Neural crest cell (in vitro differentiated cells): ENCODE data around the gene TCFL5. TPM values are rescaled to one million over a fixed set of nuclear protein-coding genes. Genes with fewer than 3 reads are reported as not detected.

Experiments
- DNase-seq: peaks from one replicate; pipeline ENCODE4 v3.0.0; 2021; ENCODE audit warnings: low read depth, mixed read lengths, low spot score
- H3K27ac Mint-ChIP-seq: one replicate; pipeline ENCODE4 v1.8.0; 2021; ENCODE audit warnings: mild to moderate bottlenecking, mixed read lengths; ENCODE audit not compliant: unreplicated experiment
- H3K27me3 Mint-ChIP-seq: 2 replicates; pipeline ENCODE4 v1.8.0; 2021; ENCODE audit warnings: low read depth, mild to moderate bottlenecking, mixed read lengths
- H3K36me3 Mint-ChIP-seq: 2 replicates; pipeline ENCODE4 v1.8.0; 2021; ENCODE audit warnings: low read depth, mild to moderate bottlenecking, mixed read lengths
- H3K4me1 Mint-ChIP-seq: 2 replicates; pipeline ENCODE4 v1.8.0; 2021; ENCODE audit warnings: mixed read lengths
- H3K4me3 Mint-ChIP-seq: one replicate; pipeline ENCODE4 v1.8.0; 2021; ENCODE audit warnings: mild to moderate bottlenecking, mixed read lengths
- H3K9me3 Mint-ChIP-seq: 2 replicates; pipeline ENCODE4 v1.8.0; 2021; ENCODE audit warnings: mixed read lengths
- total RNA-seq: library from RNA; stranded (reverse); gene quantifications from 2 replicates; pipeline ENCODE4 v1.2.1, GENCODE V29; 2021
- TF ChIP-seq, protein P1 (sequence below): fragments of 200-600 bp; sonication (generic); conservative IDR thresholded peaks from 2 replicates; pipeline ENCODE4 v1.5.0; 2021; ENCODE audit warnings: antibody characterized with exemption, mild to moderate bottlenecking

The TCFL5 gene
- total RNA-seq, 1 donor from 2014 or later: 17.6 TPM

DNA sequence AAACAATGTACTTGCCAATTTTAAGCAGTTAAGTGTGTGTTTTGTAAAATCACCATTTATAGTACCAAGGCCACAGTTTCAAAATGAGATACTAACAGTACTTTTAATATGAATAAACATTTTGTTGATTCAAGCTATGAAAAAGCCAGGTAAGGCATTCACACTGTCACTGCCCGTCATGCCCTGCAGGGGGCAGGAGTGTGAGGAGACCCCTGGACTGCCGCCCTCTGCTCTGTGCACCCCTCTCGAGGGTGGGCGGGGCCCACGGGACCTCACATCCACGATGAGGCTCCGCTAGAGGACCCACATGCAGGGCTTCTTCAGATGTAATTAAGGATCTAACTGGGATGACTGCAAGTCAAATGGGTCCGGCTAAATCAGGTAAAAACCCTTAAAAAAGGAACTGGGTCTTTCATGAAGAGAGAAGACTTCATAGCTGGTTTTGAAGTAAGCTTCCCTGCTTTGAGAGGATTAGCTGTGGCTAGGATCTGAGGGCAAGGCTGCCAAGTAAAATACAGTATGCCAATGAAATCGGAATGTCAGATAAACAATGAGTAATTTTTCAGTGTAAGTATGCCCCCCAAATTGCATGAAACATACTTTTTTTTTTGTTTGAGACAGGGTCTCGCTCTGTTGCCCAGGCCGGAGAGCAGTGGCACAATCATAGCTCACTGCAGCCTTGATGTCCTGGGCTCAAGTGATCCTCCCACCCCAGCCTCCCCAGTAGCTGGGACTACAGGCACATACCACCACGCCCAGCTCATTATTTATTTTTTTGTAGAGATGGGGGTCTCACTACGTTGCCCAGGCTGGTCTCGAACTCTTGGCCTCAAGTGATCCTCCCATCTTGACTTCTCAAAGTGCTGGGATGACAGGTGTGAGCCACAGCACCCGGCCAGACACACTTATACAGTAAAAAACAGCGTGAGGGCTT is 46.0 kb upstream of the TCFL5 start:
- Mint-ChIP-seq H3K36me3 (peaks cover 31% of the 10 kb centered on the region), H3K27me3 (no peaks in the 10 kb centered on the region), H3K4me1 (no peaks in the 10 kb centered on the region), H3K27ac (no peak overlapping the region), H3K9me3 (no peaks in the 10 kb centered on the region), H3K4me3 (no peak overlapping the region)
- TF ChIP-seq, protein P1, sequence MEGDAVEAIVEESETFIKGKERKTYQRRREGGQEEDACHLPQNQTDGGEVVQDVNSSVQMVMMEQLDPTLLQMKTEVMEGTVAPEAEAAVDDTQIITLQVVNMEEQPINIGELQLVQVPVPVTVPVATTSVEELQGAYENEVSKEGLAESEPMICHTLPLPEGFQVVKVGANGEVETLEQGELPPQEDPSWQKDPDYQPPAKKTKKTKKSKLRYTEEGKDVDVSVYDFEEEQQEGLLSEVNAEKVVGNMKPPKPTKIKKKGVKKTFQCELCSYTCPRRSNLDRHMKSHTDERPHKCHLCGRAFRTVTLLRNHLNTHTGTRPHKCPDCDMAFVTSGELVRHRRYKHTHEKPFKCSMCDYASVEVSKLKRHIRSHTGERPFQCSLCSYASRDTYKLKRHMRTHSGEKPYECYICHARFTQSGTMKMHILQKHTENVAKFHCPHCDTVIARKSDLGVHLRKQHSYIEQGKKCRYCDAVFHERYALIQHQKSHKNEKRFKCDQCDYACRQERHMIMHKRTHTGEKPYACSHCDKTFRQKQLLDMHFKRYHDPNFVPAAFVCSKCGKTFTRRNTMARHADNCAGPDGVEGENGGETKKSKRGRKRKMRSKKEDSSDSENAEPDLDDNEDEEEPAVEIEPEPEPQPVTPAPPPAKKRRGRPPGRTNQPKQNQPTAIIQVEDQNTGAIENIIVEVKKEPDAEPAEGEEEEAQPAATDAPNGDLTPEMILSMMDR: peak; percentile 72
- DNase-seq: no peak

DNA sequence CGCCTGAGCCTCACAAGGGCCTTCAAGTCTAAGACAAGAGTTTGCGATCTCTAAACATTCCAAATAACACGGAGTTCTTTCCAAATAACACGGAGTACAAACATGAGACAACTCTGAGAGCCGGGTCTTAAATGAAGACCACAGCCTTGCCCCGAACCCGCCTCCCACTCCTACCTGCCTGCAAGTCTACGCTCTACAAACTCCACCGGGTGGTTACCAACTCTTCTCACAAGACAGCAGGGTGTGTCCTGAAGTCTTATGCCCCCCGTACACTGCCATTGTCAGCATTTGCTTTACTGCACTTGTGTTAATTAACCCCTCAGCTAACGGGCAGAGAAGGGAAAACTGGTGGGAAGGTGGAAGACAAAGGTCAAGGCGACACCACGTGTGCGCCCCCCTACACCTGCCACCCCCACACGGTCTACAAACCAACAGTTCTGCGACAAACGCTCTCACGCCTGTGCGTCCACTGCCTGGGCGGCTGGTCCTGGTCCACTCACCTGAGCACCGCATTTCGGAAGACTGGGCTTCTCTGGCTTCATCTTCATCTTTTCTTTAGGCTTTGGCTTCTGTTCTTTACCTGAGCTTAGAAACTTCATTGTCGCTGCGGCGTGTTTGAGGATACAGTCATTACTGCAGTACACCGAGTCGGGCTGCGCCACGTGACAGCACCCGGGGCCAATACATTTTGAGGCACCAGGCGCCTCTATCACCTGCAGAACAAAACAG is 45.2 kb upstream of the TCFL5 start:
- no peak for DNase-seq
- H3K9me3 Mint-ChIP-seq: no peaks in the 10 kb centered on the region
- TF ChIP-seq, protein P1: no peak
- no peak overlapping the region for H3K27ac Mint-ChIP-seq
- H3K4me1 Mint-ChIP-seq: no peaks in the 10 kb centered on the region
- peaks cover 34% of the 10 kb centered on the region for H3K36me3 Mint-ChIP-seq
- no peak overlapping the region for H3K4me3 Mint-ChIP-seq
- no peaks in the 10 kb centered on the region for H3K27me3 Mint-ChIP-seq

DNA sequence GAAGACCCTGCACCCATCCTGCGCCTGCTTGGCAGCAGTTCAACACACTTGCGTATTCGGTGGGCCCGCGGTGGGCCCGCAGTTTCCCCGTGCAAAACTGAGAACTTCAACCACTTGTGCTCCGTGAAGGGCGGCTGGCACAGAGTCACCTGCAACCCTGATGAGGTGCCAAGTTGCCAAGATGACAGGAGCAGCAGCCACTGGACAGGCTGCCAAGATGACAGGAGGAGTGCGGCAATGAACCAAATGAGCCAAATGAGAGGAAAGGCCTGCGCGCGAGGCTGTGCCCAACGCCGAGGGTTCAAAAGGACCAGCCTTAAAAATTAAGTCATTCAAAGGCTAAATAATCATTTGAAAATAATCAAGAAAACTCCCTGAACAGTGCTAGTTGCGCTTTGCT is 44.6 kb upstream of the TCFL5 start:
- peaks cover 34% of the 10 kb centered on the region for H3K36me3 Mint-ChIP-seq
- H3K9me3 Mint-ChIP-seq: no peaks in the 10 kb centered on the region
- H3K27ac Mint-ChIP-seq: no peak overlapping the region

DNA sequence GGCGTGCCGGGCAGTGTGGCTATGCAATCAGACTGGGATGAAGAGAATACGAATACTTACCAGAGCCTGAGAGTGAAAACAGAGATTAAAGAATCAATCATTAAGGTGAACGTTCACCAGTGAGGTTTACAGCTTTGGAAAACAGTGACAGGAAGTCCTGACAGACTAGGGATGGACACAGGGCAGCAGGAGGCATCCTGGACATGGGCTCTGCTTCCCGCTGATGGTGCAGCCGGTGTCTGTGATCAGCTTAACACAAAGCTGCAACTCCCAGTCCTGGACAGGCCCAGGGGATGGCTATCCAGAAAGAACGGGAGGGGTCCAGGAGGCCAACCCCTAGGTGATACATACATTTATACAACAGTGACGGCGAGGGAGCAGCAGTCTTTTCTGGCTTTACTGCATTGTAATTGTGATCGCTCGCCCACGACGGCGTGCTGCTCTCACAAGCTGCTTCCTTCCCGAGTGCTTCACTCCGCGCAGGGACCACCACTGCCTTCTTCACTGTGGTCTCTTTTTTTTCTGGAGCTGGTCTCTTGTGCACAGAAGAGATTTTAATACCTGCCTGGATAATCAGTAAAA is 44.0 kb upstream of the TCFL5 start:
- no peaks in the 10 kb centered on the region for H3K27me3 Mint-ChIP-seq
- peaks cover 2% of the 10 kb centered on the region for H3K4me1 Mint-ChIP-seq
- no peak overlapping the region for H3K27ac Mint-ChIP-seq
- TF ChIP-seq, protein P1: no peak
- no peak for DNase-seq
- H3K36me3 Mint-ChIP-seq: peaks cover 31% of the 10 kb centered on the region
- H3K4me3 Mint-ChIP-seq: no peak overlapping the region
- no peaks in the 10 kb centered on the region for H3K9me3 Mint-ChIP-seq

More for the DNA sequence above, 44.6 kb upstream of the TCFL5 start:
- TF ChIP-seq, protein P1: no peak
- H3K27me3 Mint-ChIP-seq: no peaks in the 10 kb centered on the region
- no peak overlapping the region for H3K4me3 Mint-ChIP-seq
- DNase-seq: no peak
- no peaks in the 10 kb centered on the region for H3K4me1 Mint-ChIP-seq

DNA sequence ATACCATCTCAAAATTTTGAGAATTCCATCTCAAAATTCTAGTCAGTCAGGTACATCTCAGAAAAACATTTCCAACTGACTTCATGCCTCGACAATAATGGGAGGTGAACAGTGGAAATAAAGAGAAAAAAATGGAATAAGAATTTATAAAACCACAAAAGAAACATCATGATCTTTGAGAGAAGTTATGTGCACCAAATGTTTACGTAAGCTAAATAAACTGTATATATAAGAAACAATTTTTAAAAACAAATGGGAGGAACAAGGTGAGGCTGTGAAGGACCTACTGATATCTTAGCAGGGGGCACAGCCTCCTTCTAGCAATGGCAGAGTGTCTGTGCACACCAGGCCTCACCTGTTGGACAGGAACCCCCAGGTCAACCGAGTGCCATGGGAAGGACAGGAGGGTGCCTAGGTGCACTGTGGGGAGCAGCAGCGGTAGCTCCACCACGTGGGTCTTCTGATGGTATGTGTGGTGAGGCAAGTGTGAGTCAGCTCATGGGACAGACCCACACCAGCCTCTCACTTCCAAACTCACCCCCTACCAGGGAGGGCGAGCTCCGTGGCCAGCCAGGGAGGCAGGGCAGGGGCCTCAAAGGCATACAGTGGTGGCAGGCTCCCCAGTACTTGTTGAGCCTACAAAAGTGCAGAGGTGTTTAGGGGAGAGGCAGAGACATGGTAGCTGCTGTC is 41.4 kb upstream of the TCFL5 start:
- Mint-ChIP-seq H3K27me3 (no peaks in the 10 kb centered on the region), H3K36me3 (peaks cover 21% of the 10 kb centered on the region), H3K9me3 (no peaks in the 10 kb centered on the region), H3K4me1 (peaks cover 10% of the 10 kb centered on the region), H3K27ac (no peak overlapping the region), H3K4me3 (no peak overlapping the region)
- TF ChIP-seq, protein P1: no peak
- no peak for DNase-seq
